GM12801 (cell line): Measurements from ENCODE around the gene TVP23A.

Source experiments
- TF ChIP-seq, protein P1 (sequence below): IDR thresholded peaks from one replicate; pipeline ENCODE4 v1.5.1; 2011; ENCODE audit warnings: control low read depth; ENCODE audit not compliant: insufficient read length; ENCODE audit errors: extremely low read depth

TVP23A gene

DNA sequence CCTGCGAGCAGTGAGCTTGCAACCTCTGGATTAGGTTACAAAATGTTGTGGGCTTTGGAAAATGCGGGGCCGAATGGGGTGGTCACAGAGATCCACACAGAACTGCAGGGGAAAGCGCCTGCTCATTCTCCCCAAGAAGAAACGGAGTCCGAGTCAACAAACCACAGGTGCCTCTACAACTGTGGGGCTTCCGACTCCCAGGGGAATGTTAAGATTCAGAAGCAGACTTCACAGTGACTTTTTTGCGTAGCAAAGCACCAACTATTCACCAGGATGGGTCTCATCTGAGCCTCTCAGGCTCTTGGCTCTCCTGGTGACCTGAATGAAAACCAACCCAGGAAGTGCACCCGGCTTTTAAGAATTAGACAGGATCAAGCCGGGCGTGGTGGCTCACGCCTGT lies 41.2 kb downstream of the TVP23A start:
- TF ChIP-seq, protein P1, sequence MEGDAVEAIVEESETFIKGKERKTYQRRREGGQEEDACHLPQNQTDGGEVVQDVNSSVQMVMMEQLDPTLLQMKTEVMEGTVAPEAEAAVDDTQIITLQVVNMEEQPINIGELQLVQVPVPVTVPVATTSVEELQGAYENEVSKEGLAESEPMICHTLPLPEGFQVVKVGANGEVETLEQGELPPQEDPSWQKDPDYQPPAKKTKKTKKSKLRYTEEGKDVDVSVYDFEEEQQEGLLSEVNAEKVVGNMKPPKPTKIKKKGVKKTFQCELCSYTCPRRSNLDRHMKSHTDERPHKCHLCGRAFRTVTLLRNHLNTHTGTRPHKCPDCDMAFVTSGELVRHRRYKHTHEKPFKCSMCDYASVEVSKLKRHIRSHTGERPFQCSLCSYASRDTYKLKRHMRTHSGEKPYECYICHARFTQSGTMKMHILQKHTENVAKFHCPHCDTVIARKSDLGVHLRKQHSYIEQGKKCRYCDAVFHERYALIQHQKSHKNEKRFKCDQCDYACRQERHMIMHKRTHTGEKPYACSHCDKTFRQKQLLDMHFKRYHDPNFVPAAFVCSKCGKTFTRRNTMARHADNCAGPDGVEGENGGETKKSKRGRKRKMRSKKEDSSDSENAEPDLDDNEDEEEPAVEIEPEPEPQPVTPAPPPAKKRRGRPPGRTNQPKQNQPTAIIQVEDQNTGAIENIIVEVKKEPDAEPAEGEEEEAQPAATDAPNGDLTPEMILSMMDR: no peak

DNA sequence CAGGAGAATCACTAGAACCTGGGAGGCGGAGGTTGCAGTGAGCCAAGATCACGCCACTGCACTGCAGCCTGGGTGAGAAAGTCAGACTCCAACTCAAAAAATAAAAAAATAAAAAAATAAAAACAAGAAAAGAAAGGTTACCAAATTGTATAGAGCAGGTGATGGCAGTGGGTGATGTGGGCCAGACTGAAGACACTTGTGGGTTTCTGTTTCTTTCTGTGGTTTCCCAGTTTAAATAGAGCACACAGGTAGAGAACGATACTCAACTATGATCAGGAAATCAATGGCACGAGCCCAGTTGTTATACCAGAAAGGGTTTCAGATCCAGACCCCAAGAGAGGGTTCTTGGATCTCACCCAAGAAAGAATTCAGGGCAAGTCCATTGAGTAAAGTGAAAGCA lies 42.3 kb downstream of the TVP23A start:
- TF ChIP-seq, protein P1: no peak

DNA sequence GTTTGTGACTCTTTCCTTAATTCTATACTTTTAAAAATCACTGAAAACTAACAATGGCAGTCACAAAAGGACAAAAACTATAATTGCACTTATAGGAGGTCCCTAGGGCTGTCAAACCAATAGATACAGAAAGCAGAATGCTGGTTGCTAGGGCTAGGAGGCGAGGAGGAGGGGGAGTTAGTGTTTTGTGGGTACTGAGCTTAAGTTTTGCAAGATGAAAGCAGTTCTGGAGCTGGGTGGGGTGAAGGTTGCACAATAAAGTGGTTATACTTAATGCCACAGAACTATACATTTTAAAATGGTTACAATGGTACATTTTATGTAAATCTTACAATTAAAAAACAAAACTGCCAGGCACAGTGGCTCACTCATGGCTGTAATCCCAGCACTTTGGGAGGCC lies 47.7 kb downstream of the TVP23A start:
- TF ChIP-seq, protein P1: no peak

DNA sequence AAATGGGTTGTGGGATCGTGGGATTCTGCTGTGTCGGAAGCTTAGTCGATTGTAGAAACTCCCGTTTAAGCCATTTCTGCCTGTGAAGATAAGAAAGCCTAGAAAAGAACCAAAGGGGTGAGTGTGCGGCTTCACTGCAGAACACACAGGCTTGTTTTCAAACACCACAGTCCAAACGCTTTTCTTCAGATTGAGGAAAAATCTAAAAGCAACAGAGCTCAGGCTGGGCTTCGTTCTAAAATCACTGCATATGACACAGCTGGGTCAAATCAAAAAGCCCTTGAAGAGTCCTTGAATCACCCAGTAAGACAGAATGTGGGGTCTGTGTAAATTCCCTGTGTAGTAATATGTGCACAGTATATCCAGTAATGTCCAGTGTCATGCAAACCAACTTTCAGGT lies 49.2 kb downstream of the TVP23A start:
- TF ChIP-seq, protein P1: no peak

DNA sequence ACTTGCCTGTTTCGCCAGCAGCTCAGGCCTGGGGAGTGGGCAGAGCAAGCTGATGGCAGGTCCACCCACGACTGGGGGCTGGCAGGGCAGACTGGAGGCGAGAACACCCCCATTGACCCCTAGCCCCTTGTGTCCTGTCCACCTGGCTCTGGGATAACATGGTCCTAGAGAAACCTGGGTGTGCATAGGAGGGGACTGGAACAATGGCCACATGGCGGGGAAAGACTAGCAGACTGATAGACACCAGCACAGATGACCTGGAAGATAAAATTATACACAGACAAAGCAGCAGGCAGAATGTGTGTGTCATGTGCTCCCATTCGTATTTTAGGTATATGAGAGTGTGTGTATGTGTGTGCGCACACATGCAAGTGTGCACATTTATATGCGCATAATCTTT lies 51.5 kb downstream of the TVP23A start:
- TF ChIP-seq, protein P1: no peak

DNA sequence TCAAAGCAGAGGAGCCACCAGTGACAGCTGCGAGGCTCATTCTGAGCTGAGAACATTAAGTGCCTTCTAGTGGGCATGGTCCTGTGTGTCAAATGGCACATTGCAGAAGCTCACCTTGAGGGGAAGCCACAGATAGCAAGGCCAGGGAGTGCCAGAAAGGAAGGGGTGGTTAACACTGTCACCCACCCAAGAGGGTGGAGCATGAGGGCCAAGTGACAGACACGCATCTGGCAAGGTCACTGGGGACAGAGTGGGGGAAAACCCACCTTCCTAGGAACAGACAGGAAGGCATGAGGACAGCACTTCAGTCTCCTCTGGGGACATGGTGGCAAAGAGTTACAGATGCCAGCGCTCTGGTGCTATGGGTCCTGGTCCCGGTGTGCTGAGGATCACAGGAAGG lies 52.8 kb downstream of the TVP23A start:
- TF ChIP-seq, protein P1: no peak

DNA sequence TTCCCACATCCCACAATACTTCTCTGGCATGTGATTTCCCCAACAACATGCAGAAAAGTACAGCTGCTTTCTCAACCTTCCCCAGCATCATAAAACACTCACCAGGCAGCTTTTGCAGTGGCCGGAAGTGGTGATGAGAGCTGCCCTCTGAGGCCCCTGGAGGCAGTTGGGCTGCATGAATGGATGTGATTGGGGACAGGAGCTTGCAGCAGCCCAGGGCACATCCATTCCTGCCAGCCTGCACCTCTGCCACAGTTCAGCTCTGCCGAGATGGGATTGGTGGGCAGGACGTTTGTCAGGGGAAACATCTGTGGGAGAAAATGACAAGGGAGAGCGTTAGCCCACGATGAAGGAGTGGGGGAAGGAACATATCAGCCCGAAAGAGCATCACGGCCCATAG lies 55.1 kb downstream of the TVP23A start:
- TF ChIP-seq, protein P1: no peak

DNA sequence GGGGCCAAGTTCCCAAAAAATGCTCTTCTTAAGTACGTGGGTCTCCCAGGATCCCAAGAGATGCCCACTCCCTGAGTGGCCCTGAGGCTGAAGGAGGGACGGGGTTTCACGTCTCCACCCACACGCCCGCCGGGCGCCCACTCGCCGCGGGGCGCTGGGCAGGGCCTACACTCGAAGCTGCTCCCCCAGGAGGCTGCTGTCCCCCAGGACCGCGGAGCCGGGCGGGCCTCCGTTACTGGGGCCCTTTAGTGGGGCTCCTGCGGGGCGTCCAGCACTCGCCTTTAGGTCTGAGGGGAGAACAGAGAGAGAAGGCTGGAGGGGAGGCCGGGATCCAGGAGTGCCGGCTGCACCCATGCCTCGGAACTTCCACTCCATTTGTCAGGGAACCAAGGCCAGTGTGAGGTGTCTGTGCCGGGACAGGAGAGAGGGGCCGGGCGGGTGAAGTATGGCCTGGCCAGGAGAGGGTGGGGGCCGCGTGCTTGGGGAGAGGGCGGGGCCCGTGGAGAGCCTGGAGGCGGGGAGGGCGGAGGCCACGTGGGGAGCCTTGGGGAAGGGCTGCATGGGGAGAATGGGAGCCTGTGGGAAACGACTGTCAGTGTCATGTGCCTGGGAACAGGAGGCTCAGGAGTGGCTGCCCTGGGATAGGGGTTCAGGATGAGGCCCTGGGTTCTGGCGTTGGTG lies 56.1 kb downstream of the TVP23A start:
- TF ChIP-seq, protein P1: no peak
